NCI-H1694 (cell line): Measurements from ENCODE around the gene ATXN1.

ENCODE experiments used
- DNase-seq: peaks from one replicate; lab custom pipeline; 2025; lab: John Stamatoyannopoulos, UW

Gene ATXN1

GRCh38 chr6:16533721-16534136, 227.5 kb downstream of the ATXN1 start:
- DNase-seq, result no peak

- no peak for DNase-seq
These were observed 228.1 kb downstream of the ATXN1 start for GRCh38 chr6:16533210-16533609.

GRCh38 chr6:16527691-16528090, 233.6 kb downstream of the ATXN1 start:
- DNase-seq, result no peak

GRCh38 chr6:16524380-16524707, 236.9 kb downstream of the ATXN1 start:
- no peak for DNase-seq

GRCh38 chr6:16523606-16524379, 237.5 kb downstream of the ATXN1 start:
- no peak for DNase-seq

- no peak for DNase-seq
These were observed 238.3 kb downstream of the ATXN1 start for GRCh38 chr6:16522937-16523336.

- DNase-seq, result no peak
These were observed 239.7 kb downstream of the ATXN1 start for GRCh38 chr6:16521528-16521927.

- no peak for DNase-seq
These were observed 241.7 kb downstream of the ATXN1 start for GRCh38 chr6:16519265-16520242.

- no peak for DNase-seq
These were observed 243.0 kb downstream of the ATXN1 start for GRCh38 chr6:16518265-16518664.

GRCh38 chr6:16514249-16514648, 247.0 kb downstream of the ATXN1 start:
- DNase-seq, result no peak

GRCh38 chr6:16512544-16513290, 248.5 kb downstream of the ATXN1 start:
- no peak for DNase-seq

GRCh38 chr6:16511723-16512489, 249.4 kb downstream of the ATXN1 start:
- no peak for DNase-seq

GRCh38 chr6:16511040-16511660, 250.1 kb downstream of the ATXN1 start:
- no peak for DNase-seq

GRCh38 chr6:16510245-16510644, 251.0 kb downstream of the ATXN1 start:
- no peak for DNase-seq

- no peak for DNase-seq
These were observed 252.3 kb downstream of the ATXN1 start for GRCh38 chr6:16508959-16509358.

- no peak for DNase-seq
These were observed 255.4 kb downstream of the ATXN1 start for GRCh38 chr6:16505711-16506357.

GRCh38 chr6:16504609-16505008, 256.7 kb downstream of the ATXN1 start:
- DNase-seq, result no peak

GRCh38 chr6:16503970-16504415, 257.3 kb downstream of the ATXN1 start:
- no peak for DNase-seq

GRCh38 chr6:16503241-16503775, 258.0 kb downstream of the ATXN1 start:
- DNase-seq, result no peak

- no peak for DNase-seq
These were observed 262.3 kb downstream of the ATXN1 start for GRCh38 chr6:16498957-16499356.
